ENCODE measurements around the gene SV2B. TPM values are rescaled to one million over a fixed set of nuclear protein-coding genes. Genes with fewer than 3 reads are reported as not detected.

SV2B gene
- total and polyA plus RNA-seq, 2 experiments from 2014 or later = 0.06 to 0.76 TPM

DNA sequence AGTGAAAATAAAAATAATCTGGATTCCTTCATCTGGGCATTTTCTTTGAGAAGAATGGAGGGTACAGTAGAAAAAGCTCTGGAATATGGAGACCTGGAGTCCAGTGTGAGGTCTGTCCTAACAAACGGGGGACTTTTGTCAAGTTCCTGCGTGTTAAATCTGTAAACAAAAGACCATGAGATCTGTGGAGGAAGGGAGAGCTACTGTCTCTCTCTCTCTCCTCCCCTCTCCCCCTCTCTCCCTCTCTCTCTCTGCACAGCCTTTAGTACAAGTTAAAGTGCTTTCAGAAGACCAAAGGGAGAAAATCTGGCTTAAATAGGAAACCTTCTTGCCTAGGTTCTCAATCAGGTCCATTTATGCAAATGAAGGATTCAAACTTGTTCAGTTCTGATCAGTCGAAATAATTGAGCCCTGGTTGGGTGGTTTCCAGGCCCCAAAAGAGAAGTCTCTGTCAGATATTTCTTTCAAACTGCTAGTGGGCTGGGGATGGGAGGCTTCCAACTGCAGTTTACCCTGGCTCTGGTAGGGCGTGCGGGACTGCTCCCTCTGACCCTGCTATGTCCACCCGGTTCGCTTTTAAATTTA lies 103.7 kb downstream of the SV2B start:
- Histone ChIP-seq H3K27ac (ENCODE audit: low read depth) (no peak overlapping the region), H3K4me1 (ENCODE audit: insufficient read depth) (peaks cover 20% of the 10 kb centered on the region), H3K9me2 (ENCODE audit: insufficient read depth) (0 out of 2 replicates have a peak, but pooled peaks cover 2% of the 10 kb centered on the region), H3K79me2 (replicated peaks; ENCODE audit: insufficient read depth) (no peaks in the 10 kb centered on the region), H4K20me1 (replicated peaks; ENCODE audit: insufficient read depth) (no peaks in the 10 kb centered on the region), H3F3A (replicated peaks; ENCODE audit: low read depth) (no peaks in the 10 kb centered on the region), H3K27me3 (ENCODE audit: insufficient read depth) (no peaks in the 10 kb centered on the region), H3K4me3 (no peak overlapping the region), H2AFZ (peak overlapping the region; percentile 74), H3K4me2 (peak overlapping the region; percentile 13), H3K36me3 (ENCODE audit: insufficient read depth) (no peaks in the 10 kb centered on the region)
- no peaks in the 10 kb centered on the region for H3K27me3 Mint-ChIP-seq (ENCODE audit: insufficient read depth, low read depth, poor library complexity)
- H3K4me1 Mint-ChIP-seq = peaks cover 8% of the 10 kb centered on the region
- no peak overlapping the region for H3K27ac Mint-ChIP-seq
- no peaks in the 10 kb centered on the region for H3K36me3 Mint-ChIP-seq (ENCODE audit: low read depth)
- H3K9me3 Mint-ChIP-seq = no peaks in the 10 kb centered on the region
- DNase-seq (ENCODE audit: low spot score) (no peak), ATAC-seq (peak; percentile 52)
- no peak overlapping the region for H3K4me3 Mint-ChIP-seq
- no peak for TF ChIP-seq NANOG (IDR thresholded peaks at IDR 0.05; ENCODE audit: borderline replicate concordance)

DNA sequence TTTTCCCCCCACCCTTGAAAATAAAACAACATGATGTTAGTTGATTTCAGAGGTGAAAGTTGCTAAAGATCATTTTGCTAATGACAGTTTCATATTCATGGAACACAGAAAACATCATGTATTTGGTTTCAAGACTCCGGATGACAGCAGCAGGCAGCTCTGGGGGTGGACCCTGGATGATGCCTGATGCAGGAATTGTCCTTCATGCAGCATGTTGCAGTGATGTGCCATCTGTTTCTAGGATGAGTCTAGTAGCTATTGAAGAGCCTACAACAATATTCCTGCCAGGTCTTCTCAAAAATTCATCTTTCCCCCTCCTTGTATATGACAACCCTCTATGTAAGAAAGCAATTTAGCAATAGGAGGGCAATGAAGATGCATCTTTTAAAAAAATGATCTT lies 108.3 kb downstream of the SV2B start:
- no peak overlapping the region for H3K27ac Mint-ChIP-seq
- no peaks in the 10 kb centered on the region for H3K27me3 Mint-ChIP-seq (ENCODE audit: insufficient read depth, low read depth, poor library complexity)
- ATAC-seq = no peak
- TF ChIP-seq ZNF331 (CRISPR knock-in tag; IDR thresholded peaks at IDR 0.05; ENCODE audit: low read depth) (no peak), POLR2AphosphoS5 (IDR thresholded peaks at IDR 0.05; ENCODE audit: low read depth) (no peak), EZH2phosphoT487 (IDR thresholded peaks at IDR 0.05; ENCODE audit: unreplicated experiment) (no peak), NANOG (IDR thresholded peaks at IDR 0.05; ENCODE audit: borderline replicate concordance) (no peak), EZH2 (IDR thresholded peaks at IDR 0.05; ENCODE audit: low read depth, unreplicated experiment) (no peak), JUNB (IDR thresholded peaks at IDR 0.05; ENCODE audit: unreplicated experiment) (no peak), ZNF114 (CRISPR knock-in tag; IDR thresholded peaks at IDR 0.05) (no peak), STAT1 (IDR thresholded peaks at IDR 0.05; ENCODE audit: unreplicated experiment) (no peak)
- TF ChIP-seq, protein P1, sequence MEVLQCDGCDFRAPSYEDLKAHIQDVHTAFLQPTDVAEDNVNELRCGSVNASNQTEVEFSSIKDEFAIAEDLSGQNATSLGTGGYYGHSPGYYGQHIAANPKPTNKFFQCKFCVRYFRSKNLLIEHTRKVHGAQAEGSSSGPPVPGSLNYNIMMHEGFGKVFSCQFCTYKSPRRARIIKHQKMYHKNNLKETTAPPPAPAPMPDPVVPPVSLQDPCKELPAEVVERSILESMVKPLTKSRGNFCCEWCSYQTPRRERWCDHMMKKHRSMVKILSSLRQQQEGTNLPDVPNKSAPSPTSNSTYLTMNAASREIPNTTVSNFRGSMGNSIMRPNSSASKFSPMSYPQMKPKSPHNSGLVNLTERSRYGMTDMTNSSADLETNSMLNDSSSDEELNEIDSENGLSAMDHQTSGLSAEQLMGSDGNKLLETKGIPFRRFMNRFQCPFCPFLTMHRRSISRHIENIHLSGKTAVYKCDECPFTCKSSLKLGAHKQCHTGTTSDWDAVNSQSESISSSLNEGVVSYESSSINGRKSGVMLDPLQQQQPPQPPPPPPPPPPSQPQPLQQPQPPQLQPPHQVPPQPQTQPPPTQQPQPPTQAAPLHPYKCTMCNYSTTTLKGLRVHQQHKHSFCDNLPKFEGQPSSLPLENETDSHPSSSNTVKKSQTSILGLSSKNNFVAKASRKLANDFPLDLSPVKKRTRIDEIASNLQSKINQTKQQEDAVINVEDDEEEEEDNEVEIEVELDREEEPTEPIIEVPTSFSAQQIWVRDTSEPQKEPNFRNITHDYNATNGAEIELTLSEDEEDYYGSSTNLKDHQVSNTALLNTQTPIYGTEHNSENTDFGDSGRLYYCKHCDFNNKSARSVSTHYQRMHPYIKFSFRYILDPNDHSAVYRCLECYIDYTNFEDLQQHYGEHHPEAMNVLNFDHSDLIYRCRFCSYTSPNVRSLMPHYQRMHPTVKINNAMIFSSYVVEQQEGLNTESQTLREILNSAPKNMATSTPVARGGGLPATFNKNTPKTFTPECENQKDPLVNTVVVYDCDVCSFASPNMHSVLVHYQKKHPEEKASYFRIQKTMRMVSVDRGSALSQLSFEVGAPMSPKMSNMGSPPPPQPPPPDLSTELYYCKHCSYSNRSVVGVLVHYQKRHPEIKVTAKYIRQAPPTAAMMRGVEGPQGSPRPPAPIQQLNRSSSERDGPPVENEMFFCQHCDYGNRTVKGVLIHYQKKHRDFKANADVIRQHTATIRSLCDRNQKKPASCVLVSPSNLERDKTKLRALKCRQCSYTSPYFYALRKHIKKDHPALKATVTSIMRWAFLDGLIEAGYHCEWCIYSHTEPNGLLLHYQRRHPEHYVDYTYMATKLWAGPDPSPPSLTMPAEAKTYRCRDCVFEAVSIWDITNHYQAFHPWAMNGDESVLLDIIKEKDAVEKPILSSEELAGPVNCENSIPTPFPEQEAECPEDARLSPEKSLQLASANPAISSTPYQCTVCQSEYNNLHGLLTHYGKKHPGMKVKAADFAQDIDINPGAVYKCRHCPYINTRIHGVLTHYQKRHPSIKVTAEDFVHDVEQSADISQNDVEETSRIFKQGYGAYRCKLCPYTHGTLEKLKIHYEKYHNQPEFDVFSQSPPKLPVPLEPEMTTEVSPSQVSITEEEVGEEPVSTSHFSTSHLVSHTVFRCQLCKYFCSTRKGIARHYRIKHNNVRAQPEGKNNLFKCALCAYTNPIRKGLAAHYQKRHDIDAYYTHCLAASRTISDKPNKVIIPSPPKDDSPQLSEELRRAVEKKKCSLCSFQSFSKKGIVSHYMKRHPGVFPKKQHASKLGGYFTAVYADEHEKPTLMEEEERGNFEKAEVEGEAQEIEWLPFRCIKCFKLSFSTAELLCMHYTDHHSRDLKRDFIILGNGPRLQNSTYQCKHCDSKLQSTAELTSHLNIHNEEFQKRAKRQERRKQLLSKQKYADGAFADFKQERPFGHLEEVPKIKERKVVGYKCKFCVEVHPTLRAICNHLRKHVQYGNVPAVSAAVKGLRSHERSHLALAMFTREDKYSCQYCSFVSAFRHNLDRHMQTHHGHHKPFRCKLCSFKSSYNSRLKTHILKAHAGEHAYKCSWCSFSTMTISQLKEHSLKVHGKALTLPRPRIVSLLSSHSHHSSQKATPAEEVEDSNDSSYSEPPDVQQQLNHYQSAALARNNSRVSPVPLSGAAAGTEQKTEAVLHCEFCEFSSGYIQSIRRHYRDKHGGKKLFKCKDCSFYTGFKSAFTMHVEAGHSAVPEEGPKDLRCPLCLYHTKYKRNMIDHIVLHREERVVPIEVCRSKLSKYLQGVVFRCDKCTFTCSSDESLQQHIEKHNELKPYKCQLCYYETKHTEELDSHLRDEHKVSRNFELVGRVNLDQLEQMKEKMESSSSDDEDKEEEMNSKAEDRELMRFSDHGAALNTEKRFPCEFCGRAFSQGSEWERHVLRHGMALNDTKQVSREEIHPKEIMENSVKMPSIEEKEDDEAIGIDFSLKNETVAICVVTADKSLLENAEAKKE (CRISPR knock-in tag; IDR thresholded peaks at IDR 0.05) = no peak
- TF ChIP-seq, protein P2, sequence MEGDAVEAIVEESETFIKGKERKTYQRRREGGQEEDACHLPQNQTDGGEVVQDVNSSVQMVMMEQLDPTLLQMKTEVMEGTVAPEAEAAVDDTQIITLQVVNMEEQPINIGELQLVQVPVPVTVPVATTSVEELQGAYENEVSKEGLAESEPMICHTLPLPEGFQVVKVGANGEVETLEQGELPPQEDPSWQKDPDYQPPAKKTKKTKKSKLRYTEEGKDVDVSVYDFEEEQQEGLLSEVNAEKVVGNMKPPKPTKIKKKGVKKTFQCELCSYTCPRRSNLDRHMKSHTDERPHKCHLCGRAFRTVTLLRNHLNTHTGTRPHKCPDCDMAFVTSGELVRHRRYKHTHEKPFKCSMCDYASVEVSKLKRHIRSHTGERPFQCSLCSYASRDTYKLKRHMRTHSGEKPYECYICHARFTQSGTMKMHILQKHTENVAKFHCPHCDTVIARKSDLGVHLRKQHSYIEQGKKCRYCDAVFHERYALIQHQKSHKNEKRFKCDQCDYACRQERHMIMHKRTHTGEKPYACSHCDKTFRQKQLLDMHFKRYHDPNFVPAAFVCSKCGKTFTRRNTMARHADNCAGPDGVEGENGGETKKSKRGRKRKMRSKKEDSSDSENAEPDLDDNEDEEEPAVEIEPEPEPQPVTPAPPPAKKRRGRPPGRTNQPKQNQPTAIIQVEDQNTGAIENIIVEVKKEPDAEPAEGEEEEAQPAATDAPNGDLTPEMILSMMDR (conservative IDR thresholded peaks at IDR 0.05; ENCODE audit: low read depth in 2 of 2) = no peak
- TF ChIP-seq, protein P3, sequence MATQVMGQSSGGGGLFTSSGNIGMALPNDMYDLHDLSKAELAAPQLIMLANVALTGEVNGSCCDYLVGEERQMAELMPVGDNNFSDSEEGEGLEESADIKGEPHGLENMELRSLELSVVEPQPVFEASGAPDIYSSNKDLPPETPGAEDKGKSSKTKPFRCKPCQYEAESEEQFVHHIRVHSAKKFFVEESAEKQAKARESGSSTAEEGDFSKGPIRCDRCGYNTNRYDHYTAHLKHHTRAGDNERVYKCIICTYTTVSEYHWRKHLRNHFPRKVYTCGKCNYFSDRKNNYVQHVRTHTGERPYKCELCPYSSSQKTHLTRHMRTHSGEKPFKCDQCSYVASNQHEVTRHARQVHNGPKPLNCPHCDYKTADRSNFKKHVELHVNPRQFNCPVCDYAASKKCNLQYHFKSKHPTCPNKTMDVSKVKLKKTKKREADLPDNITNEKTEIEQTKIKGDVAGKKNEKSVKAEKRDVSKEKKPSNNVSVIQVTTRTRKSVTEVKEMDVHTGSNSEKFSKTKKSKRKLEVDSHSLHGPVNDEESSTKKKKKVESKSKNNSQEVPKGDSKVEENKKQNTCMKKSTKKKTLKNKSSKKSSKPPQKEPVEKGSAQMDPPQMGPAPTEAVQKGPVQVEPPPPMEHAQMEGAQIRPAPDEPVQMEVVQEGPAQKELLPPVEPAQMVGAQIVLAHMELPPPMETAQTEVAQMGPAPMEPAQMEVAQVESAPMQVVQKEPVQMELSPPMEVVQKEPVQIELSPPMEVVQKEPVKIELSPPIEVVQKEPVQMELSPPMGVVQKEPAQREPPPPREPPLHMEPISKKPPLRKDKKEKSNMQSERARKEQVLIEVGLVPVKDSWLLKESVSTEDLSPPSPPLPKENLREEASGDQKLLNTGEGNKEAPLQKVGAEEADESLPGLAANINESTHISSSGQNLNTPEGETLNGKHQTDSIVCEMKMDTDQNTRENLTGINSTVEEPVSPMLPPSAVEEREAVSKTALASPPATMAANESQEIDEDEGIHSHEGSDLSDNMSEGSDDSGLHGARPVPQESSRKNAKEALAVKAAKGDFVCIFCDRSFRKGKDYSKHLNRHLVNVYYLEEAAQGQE (IDR thresholded peaks at IDR 0.05; ENCODE audit: unreplicated experiment) = no peak

More for the DNA sequence above, 108.3 kb downstream of the SV2B start:
- Histone ChIP-seq H3K27ac (ENCODE audit: low read depth) (no peak overlapping the region), H3K79me2 (replicated peaks; ENCODE audit: insufficient read depth) (no peaks in the 10 kb centered on the region), H3K36me3 (ENCODE audit: insufficient read depth) (no peaks in the 10 kb centered on the region; the same call in 1 of the 2 replicates), H3K27me3 (ENCODE audit: insufficient read depth) (no peaks in the 10 kb centered on the region), H3K9me2 (ENCODE audit: insufficient read depth) (no peaks in the 10 kb centered on the region), H3K4me2 (no peak overlapping the region), H3K4me1 (ENCODE audit: insufficient read depth) (peaks cover 9% of the 10 kb centered on the region; the same call in 1 of the 2 replicates), H3F3A (replicated peaks; ENCODE audit: low read depth) (no peaks in the 10 kb centered on the region), H2AFZ (no peak overlapping the region), H3K4me3 (no peak overlapping the region), H4K20me1 (replicated peaks; ENCODE audit: insufficient read depth) (no peaks in the 10 kb centered on the region)
- no peak overlapping the region for H3K4me3 Mint-ChIP-seq
- H3K4me1 Mint-ChIP-seq = peaks cover 4% of the 10 kb centered on the region
- H3K9me3 Mint-ChIP-seq = no peaks in the 10 kb centered on the region
- H3K36me3 Mint-ChIP-seq (ENCODE audit: low read depth) = no peaks in the 10 kb centered on the region
- DNase-seq (ENCODE audit: low spot score) = no peak
